Measurements from ENCODE around the gene SFRP2.

The SFRP2 gene

DNA sequence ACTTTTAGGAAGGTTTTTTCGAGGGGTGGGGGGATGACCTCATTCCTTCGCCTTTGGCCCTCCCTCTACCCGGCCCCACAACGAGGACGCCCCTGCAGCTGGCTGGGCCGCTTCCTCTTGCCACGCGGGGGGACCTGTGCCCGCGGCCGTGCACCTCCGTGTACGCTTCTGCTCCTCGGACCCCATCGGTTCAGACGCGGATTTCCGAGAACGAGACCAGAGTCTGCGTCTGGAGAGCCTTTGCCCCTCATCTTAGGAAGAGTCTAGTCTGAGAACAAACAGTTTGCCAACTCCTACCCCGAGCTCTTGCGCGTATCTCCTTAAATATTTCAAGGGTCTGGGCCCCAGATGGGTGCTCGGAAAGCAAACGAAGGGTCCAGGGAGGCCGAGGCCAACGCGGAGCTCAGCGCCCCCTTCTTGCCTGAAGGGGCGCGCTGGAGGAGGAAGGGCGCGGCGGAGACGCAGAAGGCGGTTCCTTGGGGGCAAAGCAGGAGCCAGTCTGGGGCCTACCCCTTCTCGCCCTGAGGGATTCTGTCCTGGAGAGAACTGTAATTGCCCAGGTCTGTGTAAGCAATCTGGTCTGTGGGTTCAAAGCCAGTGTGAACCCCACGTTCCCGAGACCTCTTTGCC, 3.9 kb upstream of the SFRP2 start:
- no peak for DNase-seq

DNA sequence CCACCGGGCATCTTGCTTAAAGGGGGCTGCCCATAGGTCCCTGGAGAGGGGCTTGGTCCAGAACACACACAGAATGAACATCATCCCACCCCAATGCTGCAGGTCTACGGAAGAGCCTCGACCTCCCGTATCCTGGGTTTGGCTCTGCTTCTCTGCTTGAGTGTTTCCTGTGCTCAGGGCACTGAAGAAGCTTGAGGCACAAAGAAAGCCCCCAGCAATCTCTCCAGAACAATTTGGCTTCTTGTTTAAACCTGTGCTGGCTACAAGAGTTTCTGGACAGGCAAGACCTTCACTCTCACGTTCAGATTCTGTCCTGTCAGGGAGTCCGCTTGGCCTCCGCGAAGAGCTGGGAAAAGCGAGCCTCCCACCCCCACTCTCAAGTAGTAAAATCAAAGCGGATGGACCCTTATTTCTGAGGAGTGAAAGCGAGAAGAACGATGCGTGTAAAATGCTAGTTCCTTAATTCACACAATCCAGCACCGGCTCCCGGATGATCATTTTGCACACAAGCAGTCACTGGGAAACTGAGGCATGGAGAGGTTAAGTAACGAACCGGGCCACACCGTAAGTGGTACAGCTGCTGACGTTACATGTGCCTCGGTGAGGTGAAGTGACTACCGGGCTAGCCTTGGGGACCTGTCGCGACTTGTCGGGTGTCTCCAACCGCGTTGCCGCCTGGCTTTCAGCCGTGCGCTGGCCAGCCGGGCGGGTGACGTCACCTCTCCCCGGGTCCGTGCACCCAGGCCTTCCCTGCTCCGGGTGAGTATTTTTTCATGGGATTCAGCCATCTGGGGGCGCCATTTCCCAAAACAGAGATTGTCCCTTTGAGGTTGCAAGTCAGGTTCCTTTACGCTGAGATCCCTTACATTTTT, 3.1 kb upstream of the SFRP2 start:
- no peak for DNase-seq

DNA sequence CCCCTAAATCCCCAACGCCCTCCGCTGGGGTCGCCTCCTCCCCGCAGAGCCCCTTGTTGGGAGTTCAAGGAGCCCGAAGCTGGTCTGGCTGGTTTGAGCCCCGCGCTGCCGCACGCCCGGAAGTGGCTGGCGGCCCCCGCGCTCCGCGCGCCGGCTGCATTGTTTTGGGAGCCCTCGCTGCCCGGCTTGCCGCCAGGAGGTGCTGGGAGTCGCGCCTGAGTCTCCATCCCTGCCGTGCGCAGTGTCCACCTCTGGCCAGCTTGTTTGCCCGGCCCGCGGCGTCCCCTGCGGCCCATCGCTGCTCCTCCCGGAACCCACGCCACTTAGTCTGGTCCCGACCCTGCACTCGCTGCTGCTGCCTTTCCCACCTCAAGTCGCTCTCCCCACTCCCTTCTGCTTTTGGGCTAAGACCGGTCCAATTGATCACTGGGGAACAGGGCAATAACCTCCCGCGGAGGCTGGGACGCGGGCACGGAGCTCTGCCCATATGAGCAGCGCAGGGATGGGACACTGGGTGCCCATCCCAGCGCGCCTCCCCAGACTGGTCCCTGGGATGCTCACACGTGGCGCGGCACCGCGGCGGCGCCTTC, 2.2 kb upstream of the SFRP2 start:
- DNase-seq, result no peak

DNA sequence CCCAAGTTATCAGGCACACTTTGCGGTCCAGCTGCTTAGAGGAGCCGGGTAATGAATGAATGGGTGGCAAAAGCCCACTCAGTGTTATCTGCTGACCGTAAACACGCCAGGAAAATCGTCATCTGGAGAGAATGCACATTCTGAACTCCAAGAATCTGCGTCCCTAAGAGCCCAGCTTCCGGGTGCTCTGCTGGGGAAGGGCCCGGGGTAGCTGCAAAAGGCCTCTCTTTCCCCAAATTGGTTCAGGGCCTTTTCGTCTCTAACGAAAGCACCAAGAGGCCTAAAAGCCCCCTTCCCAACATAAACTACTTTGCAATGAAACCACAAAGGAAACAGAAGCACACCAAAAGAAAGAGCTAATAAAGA, 1.6 kb upstream of the SFRP2 start:
- no peak for DNase-seq

DNA sequence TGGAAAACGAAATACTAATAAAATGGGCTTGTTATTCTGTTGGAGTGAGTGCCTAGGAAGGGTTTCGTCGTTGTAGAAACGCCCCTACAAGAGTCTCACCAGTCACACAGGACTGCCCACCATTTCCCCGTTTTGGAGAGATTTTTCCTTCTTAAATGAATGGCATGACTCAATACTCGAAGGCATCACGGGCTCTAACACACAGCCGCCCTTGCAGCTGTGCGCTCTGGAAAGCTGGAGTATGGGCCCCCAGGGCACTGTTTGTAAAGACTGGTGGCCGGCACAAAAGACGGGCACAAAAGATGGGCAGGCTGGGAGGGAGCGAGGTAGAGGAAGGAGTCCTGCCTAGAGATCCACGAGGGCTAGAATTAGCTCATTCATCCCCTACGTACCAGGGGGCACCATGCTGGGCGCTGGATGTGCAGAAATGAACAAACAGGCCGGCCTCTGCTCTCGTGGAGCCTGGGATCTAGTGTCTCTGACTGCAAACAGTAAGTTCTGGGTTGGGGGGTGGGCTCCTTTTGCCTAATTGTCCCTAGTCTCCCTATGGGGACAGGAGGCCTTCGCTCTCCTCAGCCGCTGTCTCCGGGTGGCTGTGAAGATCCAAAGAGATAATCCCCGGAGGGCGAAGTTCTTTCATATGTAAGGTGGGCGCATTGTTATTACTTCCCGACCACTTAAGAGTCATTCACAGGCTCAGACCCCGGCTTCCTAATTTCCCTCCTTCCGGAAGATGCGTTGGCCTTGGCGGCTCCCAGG, 1.0 kb upstream of the SFRP2 start:
- DNase-seq, result no peak

DNA sequence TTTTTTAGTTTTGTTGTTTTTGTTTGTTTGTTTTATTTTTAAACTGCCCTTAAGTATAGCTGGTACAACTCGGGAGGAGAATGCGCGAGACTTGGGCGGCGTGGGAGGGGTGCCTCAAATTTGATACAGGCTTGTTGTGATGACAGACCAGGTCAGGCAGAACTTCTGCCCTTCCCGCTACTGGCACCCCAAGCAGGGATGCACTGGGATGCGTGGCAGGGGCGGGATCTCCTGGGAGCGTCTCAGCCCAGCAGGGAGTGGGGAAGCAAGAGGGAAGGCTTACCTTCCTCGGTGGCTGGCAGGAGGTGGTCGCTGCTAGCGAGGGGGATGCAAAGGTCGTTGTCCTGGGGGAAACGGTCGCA, 851 bp downstream of the SFRP2 start:
- no peak for DNase-seq

DNA sequence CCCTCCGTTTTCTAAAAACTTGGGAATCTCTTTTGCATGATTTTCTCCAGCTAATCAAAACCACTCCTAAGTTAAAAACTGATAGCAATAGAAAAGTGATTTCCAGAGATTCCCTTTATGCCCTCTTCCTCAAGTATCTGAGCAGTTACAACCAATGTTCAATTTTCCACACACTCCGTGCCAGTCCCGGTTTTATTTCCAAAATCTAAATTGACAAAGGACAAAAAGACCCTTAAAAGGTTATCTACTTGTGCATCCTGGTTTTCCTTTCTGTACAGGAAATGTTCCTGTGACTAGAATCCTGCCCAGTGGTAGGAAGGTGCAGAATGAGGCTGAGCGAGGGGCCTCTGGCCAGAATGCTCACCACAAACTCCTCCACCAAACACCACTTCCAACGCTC, 1.3 kb downstream of the SFRP2 start:
- no peak for DNase-seq

DNA sequence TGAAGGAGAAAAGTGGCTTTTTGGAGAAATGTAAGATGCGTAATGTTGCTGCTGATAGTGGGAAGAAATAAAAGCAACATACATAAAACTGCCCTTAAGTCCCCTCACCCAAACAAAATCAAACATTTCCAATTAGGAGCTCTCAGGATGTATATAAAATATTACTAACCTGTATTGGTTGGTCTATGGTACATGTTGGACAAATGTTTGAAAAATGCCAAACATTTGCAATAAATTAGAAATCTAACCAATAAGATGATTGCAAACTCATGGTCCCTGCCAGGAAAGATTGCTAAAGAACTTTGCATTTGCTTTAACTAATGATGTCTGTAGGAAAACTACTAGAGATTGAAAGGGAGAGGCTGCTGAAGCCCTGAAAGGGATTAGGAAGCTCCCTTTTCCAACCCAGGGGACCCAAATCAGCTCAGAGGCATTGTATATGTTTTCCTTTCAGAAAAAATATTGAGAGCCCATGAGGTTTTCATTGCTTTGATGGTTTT, 1.8 kb downstream of the SFRP2 start:
- DNase-seq, result no peak

DNA sequence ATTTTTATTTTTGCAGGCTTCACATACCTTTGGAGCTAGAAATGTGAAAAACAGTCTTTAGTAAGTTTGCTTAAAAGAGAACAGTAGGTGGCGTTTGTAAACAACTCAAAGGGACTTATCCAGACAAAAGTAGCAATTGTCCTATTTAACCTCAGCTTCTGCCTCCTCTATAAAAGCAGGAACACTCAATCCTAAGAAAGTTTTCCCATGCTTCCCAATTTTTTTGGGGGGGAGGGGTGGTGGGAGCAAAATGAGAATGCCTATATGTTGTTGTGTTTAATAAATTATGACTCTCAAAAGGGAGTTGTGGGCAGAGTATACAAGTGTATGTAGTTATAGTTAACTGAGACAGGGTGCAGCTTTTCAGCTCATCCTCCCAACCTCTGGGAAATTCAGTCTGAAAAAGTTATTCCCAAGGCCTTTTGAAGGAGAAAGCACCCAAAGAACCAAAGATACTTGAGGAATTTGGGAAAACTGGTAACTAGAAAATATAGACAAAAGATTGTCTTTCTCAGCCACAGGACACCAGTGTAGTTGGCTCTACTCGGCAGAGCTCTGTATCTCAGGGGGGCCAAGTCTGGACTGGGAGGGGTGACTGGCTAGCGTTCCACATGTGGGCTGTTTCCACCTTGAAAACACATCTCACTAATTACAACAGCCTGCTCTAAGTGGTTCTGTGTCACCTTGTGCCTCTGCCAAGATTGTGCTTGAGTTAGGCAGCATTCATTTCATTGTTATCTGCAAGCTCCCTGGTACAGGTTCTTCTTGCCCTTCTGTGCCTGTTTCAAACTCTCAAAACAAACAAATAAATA, 2.8 kb downstream of the SFRP2 start:
- no peak for DNase-seq

DNA sequence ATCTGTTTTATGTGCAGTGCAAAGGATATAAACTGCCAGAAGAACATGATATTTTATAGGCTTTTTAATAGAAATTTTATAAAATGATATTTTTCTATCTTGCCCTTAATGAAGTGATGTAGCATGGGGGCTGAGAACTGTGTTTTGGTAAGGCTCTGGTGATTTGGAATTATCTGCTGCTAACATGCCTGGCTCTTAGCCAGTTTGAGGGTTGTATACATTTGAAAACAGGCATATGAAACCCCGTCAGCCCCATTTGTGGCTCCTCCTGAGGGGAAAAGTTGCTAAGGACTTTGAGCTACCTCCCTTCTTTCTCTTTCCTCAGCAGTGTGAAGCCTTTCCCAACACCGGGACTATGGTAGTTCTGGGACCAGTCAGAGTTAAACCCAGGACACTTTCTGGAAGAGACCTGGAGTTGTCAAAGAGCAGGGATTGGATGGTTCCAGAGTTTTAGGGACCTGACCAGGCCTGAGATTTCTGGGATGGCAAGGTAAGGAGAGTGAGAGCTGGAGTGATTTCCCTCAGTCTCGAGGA, 4.7 kb downstream of the SFRP2 start:
- DNase-seq, result no peak

DNA sequence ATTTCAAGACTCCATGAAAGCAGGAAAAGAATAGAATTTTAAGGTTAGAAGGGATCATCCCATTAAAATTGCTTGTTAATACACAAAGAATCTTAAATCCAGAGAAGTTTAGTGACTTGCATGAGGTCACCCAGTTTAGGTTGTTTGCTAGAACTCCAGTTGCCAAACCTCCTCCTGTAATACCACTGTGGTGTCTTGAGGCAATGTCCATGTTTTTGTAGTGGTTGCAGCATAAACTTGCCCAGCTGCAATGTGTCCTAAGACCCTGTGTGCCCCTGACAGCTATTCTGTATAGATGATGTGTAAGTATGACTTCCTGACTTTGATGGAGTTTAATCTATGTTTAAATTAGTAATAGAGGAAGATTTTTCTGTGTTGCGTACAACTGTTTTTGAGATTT, 6.3 kb downstream of the SFRP2 start:
- no peak for DNase-seq

DNA sequence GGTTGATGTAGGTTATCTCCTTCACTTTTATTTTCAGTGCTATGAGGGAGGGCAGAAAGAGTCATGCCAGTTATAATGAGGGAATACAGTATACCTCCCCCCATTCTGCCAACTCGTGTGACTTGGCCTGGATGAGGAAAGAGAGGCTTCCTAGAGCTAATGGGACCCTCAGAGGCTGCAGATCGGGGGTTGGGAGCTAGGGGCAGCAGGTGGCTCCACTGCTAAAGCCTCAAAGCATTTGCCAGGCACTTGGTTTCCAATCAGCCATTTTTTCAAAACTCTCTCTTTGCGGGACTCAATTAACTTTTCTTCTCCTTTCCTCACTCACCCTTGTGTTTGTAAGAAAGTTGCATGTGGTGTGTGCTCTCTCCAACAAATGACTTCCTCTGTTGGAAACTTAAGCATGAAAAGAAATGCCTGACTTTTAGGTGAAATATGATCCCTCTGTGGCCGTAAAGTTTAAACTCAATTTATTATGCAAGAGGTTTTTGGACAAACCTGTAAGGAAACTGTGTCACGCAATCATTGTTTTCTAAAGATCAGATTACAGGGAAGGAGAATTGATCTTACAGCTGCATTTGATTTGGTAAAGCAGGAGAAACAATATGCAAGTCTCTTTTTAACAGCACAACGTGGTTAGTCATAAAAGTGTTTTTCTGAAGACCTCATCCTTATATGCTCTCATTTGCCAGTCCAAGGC, 7.0 kb downstream of the SFRP2 start:
- DNase-seq, result no peak

DNA sequence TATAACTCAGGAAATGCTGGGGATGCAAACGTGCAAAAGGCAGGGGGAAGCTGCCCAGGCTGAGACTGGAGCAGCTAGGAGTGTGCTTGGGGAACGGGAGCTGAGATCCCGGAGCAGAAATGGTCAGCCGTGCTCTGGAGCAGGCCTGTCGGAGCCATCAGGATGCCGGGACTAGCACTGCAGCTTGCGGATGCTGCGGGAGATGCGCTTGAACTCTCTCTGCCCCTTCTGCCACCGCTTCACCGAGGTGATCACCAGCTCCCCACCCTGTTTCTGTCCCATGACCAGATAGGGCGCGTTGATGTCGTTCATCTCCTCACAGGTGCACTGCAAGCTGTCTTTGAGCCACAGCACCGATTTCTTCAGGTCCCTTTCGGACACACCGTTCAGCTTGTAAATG, 7.6 kb downstream of the SFRP2 start:
- DNase-seq, result no peak

DNA sequence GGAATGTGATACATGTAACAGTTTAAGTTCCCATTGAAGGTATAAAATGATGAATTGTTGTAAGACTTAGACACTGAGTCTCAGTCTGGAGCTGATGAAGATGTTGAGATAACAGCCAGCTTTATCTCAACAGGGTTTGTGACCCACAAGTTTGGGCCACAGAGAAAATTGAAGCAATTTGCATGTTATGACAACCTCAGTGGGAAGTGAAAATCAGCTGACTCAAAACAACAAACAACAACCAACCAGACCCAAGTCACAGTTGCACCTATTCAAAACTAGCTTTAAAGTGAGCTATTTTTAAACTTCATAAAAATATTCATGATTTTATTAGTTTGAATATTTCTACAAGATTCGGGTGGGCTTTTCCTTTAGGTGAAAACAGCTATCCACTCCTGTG, 8.0 kb downstream of the SFRP2 start:
- DNase-seq, result no peak

DNA sequence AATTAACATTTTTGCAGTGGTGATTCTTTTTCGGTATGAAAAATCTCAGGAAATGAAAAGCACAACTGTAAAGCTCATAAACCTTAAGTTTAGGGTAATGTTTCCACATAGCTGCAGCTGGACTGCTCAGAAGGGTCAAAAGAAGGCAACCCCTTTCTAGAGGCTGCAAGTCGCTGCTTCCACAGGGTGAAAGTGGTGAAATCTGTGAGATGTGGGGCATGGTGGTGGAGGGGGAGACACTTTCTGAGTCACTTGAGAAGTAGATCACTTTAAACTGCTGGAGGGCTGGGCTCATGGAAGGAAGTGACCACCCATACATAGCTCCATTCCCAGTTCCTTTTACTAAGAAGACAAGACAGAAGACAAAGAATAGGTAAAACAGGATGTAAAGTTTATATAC, 8.7 kb downstream of the SFRP2 start:
- DNase-seq, result no peak

DNA sequence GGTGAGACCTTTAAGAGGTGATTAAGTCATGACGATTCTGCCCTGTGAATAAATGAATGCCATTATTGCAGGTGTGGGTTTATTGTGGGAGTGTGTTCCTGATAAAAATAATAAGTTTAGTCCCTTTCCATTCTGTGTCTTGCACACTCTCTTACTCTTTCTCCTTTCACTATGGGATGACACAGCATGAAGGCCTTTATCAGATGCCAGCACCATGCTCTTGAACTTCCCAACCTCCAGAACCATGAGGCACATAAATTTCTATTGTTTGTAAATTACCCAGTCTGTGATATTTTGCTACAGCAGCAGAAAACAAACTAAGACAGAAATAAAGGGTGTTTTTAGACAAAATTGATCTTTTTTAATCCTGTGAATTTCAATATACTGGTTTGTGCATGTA, 10.5 kb downstream of the SFRP2 start:
- no peak for DNase-seq

DNA sequence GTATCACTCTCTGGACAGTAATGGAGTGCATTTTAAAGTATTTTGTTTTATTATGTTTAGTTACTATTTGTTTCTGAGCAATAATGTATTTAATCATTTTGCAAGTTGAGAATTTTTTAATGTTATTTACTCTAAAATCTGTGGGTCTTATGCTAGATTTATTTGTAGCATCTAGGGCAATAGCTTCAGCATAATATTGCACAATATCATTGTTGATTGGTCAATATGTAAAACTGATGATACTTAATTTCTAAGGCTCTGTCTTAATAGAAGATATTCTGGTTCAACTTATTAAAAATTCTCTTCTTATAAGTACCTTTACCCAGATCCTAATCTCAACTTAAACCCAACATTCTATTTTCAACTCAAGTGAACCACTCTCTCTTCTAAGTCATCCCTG, 11.5 kb downstream of the SFRP2 start:
- DNase-seq, result no peak

DNA sequence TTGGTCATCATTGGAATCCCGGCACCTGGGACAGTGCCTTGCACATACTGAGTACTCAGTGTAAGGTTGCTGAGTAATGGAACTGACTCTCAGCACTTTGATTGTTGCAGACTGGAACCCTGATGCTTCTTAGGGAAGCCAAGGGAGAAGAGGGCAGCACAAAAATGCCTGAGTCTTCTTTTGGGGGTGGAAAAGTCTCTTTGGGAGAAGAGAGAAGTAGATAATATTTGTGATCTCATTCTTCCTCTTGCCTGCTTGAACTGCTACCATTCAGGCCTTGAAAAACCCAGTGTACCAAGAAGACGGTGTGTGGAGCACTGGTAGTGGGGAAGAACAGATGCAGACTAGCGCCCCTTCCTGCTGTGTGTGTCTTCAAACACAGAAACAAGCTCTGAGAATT, 12.3 kb downstream of the SFRP2 start:
- DNase-seq, result no peak

DNA sequence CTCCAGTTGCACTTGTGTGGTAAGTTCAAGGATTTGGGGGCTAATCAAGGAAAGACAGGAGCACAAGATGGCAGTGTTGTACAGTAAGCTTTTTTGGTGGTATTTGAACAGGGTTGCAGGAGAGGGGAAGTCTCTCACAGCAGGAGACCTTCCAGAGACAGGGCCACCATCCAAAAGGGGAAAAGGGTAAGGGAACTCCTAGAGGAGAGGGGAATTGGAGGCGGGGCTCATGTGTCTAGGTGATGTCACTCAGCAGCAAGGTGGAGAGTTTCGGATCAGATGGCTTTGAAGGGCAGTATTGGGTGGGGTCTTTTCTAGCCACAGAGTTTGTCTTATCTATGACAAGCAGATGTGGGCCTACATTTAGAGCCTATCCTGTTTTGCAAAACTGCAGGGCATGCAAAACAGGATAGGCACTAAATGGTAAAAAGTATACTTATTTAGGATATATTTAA, 15.6 kb downstream of the SFRP2 start:
- DNase-seq, result no peak

DNA sequence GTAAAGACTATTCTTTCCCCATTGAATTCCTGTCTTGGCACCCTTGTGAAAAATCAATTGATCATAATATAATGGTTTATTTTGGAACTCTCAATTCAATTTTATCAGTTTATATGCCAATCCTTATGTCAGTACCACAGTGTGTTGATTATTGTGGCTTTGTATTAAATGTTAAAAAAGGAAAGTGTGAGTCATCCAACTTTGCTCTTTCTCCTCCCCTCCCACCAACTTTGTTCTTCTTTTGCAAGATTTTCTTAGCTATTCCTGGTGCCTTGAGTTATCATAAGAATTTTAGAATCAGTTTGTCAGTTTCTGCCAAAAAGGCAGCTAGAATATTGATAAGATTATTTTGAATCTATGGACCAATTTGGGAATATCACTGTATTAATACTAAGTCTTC, 17.8 kb downstream of the SFRP2 start:
- DNase-seq, result no peak

DNA sequence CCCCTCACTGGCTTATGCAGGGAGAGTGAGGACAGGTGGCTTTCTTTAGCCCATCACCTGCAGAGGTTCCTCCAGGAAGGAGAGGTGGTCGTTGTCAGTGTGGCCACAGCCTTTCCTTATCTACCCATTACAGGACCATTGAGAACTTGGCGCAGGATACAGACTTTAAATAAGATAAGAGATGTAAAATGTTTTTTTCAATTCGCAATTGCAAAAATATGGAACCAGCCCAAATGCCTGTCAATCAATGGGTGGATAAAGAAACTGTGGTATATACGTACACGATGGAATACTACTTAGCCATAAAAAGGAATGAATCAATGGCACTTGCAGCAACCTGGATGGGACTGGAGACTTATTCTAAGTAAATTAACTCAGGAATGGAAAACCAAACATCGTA, 22.1 kb downstream of the SFRP2 start:
- DNase-seq, result no peak

DNA sequence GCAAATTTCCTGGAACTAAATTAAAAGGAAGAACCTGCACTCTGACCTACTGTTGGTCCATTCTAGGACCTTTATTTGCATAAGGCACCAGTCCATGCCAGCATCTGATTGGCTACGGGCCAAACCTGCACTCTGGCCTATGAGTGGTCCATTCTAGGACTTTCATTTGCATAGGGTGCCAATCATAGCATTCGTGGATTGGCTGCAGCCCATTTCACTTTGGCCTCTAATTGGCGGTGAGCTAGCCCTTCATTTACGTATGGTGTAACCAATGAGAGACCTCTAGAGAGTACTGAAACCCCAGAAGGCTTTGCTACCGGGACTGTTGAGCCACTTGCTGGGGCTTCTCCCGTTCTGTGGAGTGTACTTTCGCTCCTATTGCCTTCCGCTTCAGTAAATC, 23.0 kb downstream of the SFRP2 start:
- no peak for DNase-seq

Measured in stimulated activated CD4-positive, alpha-beta T cell treated with anti-CD3 and anti-CD28 coated beads, Interleukin-4, amount 100 ng/mL, for 4 hours (primary cell).